ENCODE measurements around the gene FRMD7.

- TF ChIP-seq FOXP2 (optimal IDR thresholded peaks at IDR 0.05; ENCODE audit: borderline replicate concordance, extremely low read depth, extremely low read length, insufficient read depth) (no peak), REST (IDR thresholded peaks at IDR 0.05; ENCODE audit: insufficient read depth in 1 of 2, low read depth in 2 of 2, low read length in 2 of 2) (no peak), SIN3A (IDR thresholded peaks at IDR 0.05; ENCODE audit: borderline replicate concordance, insufficient read depth, low read length) (no peak), POLR2AphosphoS5 (IDR thresholded peaks at IDR 0.05; ENCODE audit: low read depth, low read length) (no peak)
Measured at GRCh38 chrX:132043977-132044376, 83.8 kb downstream of the FRMD7 start.
